DMS 273 (cell line): ENCODE results near the gene PKN1.
A peak's percentile ranks its signal among the peaks of the same experiment; 100 is the strongest.
"Not testable (repeated sequence)": the region's sequence is repeated elsewhere in the genome, so short reads cannot be mapped to it uniquely, and the experiment has no call there.

ENCODE experiments used
- DNase-seq: peaks from one replicate; lab custom pipeline; 2025; ENCODE audit not compliant: unreplicated experiment; lab: John Stamatoyannopoulos, UW

The PKN1 gene

GRCh38 chr19:14460935-14461334, 27.8 kb downstream of the PKN1 start:
- DNase-seq = no peak

GRCh38 chr19:14462401-14462800, 29.3 kb downstream of the PKN1 start:
- DNase-seq = not testable (repeated sequence)

- no peak for DNase-seq
Measured at GRCh38 chr19:14463747-14464146, 30.6 kb downstream of the PKN1 start.

- no peak for DNase-seq
Measured at GRCh38 chr19:14467391-14467790, 34.3 kb downstream of the PKN1 start.

- peak; percentile 29 for DNase-seq
Measured at GRCh38 chr19:14467816-14468215, 34.7 kb downstream of the PKN1 start.

- DNase-seq = no peak
Measured at GRCh38 chr19:14470031-14470876, 37.1 kb downstream of the PKN1 start.

GRCh38 chr19:14471436-14472187, 38.5 kb downstream of the PKN1 start:
- DNase-seq = no peak

- DNase-seq = peak; percentile 89
Measured at GRCh38 chr19:14472202-14472938, 39.3 kb downstream of the PKN1 start.

- peak; percentile 54 for DNase-seq
Measured at GRCh38 chr19:14473073-14473977, 40.2 kb downstream of the PKN1 start.

GRCh38 chr19:14473978-14474578, 41.0 kb downstream of the PKN1 start:
- no peak for DNase-seq

GRCh38 chr19:14474827-14475226, 41.7 kb downstream of the PKN1 start:
- no peak for DNase-seq

- DNase-seq = peak; percentile 74
Measured at GRCh38 chr19:14475251-14476073, 42.4 kb downstream of the PKN1 start, which contains the start of gene PTGER1. PTGER1 (minus strand) TSS chr19:14475354; CDS start chr19:14474320, 1,034 bp downstream.

GRCh38 chr19:14476327-14476672, 43.2 kb downstream of the PKN1 start:
- no peak for DNase-seq

GRCh38 chr19:14476673-14477401, 43.7 kb downstream of the PKN1 start:
- DNase-seq = peak; percentile 59

GRCh38 chr19:14477418-14478112, 44.5 kb downstream of the PKN1 start:
- DNase-seq = peak; percentile 52

- no peak for DNase-seq
Measured at GRCh38 chr19:14478113-14478545, 45.0 kb downstream of the PKN1 start.

GRCh38 chr19:14479309-14479974, 46.3 kb downstream of the PKN1 start:
- no peak for DNase-seq
